ENCODE measurements around the gene AP5M1.
"Not testable (repeated sequence)": the region's sequence is repeated elsewhere in the genome, so short reads cannot be mapped to it uniquely, and the experiment has no call there.

AP5M1 gene, protein sequence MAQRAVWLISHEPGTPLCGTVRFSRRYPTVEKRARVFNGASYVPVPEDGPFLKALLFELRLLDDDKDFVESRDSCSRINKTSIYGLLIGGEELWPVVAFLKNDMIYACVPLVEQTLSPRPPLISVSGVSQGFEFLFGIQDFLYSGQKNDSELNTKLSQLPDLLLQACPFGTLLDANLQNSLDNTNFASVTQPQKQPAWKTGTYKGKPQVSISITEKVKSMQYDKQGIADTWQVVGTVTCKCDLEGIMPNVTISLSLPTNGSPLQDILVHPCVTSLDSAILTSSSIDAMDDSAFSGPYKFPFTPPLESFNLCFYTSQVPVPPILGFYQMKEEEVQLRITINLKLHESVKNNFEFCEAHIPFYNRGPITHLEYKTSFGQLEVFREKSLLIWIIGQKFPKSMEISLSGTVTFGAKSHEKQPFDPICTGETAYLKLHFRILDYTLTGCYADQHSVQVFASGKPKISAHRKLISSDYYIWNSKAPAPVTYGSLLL

DNA sequence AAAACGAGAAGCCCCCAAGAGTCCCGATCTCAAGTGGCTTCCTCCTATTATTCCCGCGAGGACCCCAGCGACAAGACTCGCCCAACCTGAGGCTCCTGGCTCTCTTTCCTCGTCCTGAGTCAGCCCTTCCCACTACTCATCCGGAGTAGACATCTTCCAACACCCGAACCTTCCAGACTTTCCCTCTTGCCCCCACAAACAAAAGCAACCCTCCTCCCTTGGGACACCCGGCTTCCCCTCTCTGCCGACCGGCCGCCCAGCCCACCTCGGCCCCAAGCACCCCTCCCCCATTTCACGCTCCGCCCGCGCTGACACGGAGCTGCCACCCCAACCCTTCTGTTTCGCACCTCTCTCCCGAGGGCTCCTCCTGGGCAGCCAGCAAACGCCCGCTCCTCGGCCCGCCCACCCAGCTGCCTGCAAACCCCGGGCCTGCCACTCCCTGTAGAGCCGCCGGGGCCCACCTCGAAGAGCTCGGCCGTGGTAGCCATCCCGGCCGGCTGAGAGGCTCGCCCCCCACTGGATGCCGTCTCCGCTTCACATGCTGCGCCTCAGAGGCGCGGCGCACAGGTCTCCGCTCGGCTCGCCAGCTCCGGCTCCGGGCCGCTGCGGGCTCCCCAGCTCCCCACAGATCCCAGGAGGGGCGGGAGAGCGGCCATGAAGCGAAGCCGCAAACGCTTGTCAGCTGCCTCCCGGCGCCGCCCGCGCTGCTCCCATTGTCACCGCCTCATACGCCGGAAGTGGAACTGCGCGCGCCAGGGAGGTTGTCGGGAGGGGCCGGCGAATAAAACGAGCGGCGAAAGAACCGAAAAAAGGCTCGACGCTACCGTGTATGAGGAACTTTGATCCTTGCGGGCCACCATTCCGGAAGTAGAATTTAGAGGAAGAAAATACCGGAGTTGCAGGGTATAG lies at the start of gene AP5M1, which contains the start of gene EXOC5:
Gene AP5M1 (plus strand): TSS at position 811 of the 909 bp plus-strand sequence. CDS start 344 bp downstream, outside the sequence.
Gene EXOC5 (minus strand): TSS at position 745 of the 909 bp plus-strand sequence. CDS start 257 bp downstream, at position 488.
- peak; percentile 93 for DNase-seq

DNA sequence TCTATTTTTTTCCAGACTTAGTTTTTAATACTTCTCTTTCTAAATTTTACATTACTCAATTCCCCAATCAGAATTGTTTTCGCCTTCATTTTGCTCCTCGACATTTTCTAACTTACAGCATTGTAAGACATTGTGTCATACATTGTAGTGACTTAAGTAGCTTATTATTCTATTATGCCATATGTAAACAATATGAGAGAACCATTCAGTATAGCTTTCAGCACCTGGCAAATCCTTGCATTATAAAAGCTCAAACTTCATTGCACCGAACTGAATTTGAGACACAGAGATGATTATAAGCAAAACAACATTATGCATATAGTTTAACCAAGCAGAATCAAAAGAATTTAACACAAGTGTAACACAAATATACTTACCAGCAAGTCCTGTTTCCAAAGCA lies 46.8 kb upstream of the AP5M1 start:
- no peak for DNase-seq

DNA sequence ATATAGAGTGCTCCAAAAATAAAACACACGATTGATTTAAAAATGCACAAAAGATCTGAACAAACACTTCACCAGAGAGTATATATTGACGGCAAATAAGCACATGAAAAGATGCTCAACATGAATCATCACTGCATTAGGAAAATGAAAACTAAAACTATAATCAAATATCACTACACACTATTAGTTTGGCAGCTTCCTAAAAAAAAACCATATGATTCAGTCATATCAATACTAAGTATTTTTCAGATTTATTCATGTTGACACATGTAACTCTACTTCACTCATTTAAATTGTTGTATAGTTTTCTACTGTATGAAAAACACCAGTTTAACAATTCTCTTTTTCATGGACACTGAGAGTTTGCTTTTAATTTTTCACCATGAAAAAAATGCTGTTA lies 41.7 kb upstream of the AP5M1 start:
- no peak for DNase-seq

DNA sequence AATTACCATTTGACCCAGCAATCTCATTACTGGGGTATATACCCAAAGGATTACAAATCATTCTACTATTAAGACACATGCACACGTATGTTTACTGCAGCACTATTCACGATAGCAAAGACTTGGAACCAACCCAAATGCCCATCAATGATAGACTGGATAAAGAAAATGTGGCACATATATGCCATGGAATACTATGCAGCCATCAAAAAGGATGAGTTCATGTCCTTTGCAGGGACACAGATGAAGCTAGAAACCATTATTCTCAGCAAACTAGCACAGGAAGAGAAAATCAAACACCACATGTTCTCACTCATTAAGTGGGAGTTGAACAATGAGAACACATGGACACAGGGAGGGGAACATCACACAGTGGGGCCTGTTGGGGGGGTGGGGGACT lies 40.5 kb upstream of the AP5M1 start:
- DNase-seq, result not testable (repeated sequence)

DNA sequence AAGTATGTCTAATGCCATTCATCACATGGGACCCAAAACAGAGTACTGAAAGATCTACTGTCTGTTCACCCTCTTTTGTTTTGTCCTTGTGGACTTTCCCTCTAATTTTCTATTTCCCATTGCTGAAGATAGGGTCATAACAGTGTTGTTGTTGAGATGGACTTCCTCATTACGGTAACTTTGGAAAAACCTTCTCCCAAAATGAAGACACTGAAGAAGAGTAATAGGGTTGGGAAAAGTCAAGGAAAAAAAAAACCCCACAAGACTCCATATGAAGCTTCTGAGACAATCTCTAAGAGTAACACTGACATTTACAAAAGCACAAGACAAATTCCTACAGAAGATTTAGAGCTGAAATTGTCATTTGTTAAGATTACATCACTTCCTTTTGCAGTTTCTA lies 36.8 kb upstream of the AP5M1 start:
- no peak for DNase-seq

DNA sequence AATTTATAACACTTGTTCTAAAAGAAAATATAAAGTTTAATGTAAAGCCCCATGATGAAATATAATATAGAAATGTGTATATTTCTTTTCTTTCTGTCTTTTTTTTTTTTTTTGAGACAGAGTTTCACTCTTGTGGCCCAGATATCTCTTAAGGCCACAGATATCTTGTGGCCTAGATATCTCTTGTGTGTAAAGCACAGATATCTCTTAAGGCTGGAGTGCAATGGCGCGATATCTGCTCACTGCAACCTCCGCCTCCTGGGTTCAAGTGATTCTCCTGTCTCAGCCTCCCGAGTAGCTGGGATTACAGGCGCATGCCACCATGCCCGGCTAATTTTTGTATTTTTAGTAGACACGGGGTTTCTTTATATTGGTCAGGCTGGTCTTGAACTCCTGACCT lies 28.7 kb upstream of the AP5M1 start:
- not testable (repeated sequence) for DNase-seq

DNA sequence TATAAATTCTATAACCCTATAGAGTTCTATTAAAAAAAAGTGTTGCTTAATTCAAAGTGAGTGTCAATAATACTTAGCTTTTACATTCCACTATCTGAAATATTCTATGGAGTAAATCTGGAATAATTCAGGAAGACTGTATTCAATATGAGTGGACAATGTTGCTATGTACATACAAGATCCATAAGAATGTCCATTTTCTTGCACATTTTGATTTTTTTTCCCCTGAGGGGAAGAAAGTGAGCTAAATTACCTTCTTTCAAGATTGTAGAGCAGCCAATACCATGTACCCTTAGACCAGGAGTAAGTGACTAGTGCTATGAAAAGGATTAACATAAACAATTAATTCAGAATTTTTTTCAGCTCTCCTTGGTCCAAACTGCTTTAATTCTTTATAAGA lies 25.5 kb upstream of the AP5M1 start:
- no peak for DNase-seq

DNA sequence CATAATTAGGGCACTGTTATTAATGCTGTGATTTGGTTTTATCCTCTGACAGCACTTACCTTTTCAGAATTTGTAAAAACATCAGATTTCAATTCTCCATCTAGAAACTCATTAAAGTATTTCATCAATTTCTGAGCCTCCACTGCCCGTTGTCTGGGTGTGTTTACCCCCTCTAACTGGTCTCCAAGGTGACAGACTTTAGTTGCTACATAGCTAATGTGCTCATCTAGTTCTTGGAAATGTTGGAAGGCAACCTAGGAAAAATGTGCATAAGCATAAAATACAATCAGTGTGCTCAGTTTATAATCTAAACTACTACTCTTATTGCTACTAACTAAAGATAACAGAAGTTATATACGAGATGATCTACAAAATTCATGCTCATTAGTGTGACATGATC lies 24.7 kb upstream of the AP5M1 start:
- no peak for DNase-seq

DNA sequence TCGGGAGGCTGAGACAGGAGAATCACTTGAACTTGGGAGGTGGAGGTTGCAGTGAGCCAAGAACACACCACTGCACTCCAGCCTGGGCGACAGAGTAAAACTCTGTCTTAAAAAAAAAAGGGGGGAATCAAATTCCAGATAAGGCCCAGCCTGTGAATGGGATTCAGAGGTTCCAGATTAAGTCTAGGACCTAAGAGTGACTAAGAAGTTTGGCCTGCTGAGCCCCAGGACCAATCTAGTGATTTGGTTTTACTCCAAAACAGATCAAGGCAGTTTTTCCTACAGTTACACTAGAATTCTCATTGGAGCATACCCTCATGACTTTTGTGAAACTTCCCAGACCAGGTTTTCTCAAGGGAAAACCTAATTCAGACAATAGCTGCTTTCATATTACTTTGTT lies 22.8 kb upstream of the AP5M1 start:
- DNase-seq, result no peak

DNA sequence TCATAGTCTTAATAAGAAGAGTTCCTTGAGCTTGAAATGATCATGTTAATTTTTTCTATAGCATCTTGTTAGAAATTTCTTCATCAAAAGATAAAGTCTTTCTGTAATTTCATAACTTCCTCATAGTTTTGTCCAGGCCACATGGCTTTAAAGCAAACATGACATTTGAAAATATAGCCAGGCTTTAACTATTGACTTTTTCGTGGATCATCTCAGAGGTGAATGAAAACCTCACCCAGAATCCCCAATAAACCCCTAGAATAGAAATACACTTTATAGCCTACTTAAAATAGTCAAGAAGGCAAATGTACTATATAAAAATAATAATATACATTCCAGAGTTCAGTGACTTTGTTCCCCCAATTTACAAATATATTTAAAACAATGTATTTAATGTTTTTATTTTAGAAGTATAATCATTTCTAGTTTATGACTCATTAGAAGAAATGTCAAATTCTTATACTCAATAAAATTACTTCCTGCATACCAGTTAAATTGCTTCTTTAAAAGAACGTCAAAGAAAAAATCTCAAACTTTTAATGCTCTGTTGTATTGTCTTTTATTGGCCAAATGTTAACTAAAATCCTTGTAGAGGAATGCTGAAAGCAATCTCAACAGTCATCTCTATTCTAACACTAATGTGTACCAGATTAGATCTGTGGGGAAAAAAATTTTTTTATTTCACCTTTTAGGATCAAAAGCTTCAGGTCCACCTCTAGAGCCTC lies 21.7 kb upstream of the AP5M1 start:
- DNase-seq, result no peak

DNA sequence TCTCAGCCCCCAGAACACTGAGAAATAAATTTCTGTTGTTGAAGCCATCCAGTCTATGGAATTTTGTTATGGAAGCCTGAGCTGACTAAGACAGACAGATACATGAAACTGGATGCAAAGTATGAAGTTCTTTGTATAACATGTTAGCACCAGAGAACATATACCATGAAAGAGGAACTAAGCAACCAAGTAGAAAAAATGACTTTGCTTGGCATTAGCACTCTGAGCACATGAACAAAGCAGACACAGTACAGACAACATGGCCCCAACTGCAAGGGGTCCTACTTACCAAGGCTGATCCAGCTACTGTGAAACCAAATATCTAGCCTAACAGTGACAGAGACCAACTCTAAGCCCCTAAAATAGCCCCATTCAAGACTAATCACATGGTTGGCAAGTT lies 13.9 kb upstream of the AP5M1 start:
- DNase-seq, result no peak

DNA sequence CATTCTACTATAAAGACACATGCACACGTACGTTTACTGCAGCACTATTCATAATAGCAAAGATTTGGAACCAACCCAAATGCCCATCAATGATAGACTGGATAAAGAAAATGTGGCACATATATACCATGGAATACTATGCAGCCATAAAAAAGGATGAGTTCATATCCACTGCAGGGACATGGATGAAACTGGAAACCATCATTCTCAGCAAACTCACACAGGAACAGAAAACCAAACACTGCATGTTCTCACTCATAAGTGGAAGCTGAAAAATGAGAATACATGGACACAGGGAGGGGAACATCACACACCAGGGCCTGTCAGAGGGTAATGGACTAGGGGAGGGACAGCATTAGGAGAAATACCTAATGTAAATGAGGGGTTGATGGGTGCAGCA lies 10.6 kb upstream of the AP5M1 start:
- not testable (repeated sequence) for DNase-seq

DNA sequence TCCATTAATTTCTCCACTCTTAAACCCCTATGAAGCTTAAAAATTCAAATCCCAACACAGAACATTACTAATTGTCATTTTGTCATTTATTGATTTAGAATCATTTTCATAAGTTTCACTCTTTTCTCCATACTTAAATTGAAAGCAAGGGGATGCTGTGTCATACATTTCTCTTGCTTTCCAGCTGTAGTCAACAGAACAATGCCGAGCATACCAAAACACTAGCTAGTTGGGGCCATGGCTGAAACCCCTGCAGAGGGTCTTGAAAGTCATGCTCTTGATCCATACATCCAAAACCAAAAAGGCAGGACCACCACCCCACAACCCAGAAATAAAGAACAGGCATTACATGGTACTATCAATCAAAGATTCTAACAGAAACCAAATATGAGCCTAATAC lies 9.1 kb upstream of the AP5M1 start:
- no peak for DNase-seq

DNA sequence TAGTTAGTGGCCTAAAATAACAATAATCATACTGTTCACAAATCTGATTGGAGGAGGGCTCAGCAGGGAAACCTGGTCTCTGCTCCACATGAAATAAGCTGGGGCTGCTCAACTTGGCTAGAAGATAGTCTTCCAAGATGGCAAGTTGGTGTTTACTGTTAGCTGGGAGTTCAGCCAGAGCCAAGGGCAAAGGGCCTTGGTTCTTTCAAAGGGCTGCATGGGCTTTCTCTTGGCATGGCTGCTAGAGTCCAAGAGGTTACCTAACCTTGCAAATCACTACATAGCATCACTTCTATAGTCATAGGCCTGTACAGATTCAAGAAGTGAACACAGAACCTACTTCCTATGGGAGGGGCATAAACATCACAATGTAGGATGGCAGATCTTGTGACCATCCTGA lies 7.2 kb upstream of the AP5M1 start:
- no peak for DNase-seq

DNA sequence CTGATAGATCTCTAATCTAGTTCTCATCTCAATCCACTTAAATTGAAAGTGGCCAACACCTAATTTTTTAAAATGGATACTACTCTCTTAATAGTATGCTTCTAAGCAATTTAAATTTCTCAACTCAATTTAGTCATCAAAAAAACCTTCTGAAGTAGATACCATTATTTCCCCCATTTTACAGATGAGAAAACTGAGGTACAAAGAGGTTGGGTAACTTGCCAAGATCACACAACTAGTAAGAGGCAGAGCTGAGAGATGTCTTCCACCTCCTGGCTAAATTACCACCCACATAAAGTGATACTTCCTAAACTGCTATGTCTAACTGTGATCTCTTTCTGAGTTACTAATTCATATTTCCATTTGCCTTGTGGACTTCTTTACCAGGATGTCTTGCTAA lies 6.7 kb upstream of the AP5M1 start:
- DNase-seq, result no peak

DNA sequence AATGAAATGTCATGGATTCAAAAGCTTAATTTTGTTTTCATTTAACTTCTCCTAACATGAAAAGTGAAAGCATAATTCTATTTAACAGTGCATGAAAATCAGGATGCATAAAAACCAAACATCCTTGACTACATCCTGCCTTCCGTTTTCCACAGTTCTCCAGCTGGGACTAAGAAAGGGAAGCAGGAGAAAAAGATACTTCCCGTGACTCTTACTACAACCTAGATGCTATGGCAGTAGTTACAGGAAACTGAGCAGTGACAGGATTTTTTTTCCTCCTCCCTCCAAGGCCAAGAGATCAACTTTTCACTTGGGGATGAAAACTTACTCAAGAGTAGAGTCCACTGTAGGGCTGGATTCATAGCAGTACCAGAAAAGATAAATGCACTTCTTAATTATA lies 2.7 kb upstream of the AP5M1 start:
- no peak for DNase-seq

DNA sequence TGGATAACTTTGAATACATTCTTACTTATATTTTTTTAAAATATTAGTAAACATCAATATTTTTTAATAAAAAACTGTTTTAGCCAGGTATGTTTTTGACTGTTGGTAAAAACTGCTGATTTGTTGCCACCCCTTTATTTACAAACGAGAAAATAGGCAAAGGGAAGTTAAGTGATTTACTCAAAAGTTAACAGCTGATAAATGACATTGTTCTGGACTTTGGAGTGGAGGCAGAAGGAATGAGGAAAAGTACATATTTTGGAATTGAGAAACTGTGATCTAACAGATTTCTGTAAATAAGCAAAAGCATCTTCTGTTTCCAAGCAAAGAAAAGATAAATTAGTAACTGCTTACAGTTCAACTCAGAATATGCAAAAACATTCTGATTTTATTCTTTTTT lies 4.5 kb downstream of the AP5M1 start:
- DNase-seq, result no peak

DNA sequence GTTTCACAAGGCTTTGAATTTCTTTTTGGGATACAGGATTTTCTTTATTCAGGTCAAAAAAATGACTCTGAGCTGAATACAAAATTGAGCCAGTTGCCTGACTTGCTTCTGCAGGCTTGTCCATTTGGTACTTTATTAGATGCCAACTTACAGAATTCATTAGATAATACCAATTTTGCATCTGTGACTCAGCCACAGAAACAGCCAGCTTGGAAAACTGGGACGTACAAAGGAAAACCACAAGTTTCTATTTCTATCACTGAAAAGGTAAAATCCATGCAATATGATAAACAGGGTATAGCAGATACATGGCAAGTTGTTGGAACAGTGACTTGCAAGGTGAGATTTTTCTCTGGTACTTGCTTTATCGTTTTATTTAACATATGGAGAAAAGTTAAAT lies 5.8 kb downstream of the AP5M1 start:
- DNase-seq, result no peak

DNA sequence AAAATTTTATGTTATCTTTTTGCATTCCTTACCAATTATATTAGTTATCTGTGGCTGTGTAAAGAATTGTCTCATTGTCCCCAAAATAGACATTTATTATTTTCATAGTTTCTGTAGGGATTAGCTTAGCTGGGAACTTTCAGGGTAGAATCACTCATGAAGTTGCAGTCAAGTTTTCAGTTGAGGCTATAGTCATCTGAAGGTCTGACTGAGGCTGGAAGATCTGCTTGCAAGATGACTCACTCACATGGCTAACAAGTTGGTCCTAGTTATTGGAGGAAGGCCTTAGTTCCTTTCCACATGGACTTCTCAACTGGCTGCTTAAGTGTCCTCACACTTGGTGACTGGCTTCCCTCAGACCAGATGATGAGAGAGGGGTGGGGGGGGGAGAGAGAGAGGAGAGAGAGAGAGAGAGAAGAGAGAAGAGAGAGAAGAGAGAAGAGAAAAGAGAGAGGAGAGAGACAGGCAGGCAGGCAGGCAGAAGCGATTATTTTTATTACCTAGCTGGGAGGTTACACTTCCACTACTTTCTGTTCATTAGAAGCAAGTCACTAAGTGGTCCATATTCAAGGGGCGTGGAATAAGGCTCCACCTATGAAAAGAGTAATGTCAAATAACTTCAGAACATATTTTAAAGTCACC lies 6.4 kb downstream of the AP5M1 start:
- no peak for DNase-seq

DNA sequence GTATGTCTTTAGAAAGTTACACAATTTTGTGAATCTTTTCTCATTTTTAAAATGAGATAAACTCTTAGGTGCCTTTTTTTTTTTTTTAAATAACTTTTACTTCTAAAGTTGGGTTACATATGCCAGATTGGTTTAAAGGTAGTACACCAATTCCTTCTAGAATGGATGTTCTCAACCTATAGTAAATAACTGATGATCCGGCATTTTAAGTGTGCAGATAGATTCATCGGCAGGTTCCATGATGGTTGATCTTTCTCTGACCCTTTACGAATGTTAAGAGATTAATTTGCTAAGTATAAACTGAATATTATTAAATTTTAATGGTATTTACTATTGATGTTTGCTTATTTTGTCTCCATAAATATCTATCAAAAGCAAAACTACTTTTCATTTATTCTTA lies 8.3 kb downstream of the AP5M1 start:
- no peak for DNase-seq

DNA sequence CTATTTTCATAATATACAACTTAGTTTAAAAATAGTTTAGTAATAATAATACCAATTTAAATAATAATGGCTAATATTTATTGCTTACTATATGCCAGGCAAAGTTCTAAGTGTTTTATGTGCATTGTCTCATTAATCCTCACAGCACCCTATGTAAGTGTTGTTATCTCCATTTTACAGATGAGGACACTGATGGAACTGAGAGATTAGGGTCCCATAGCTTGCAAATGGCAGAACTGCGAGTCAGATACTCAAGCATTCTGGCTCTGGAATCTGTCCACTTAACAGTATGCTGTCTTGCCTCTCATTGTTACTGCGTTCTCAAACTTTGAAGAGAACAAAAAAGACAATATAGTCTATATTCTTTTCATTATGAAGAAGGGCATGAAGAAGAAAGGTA lies 19.0 kb downstream of the AP5M1 start:
- DNase-seq, result no peak

DNA sequence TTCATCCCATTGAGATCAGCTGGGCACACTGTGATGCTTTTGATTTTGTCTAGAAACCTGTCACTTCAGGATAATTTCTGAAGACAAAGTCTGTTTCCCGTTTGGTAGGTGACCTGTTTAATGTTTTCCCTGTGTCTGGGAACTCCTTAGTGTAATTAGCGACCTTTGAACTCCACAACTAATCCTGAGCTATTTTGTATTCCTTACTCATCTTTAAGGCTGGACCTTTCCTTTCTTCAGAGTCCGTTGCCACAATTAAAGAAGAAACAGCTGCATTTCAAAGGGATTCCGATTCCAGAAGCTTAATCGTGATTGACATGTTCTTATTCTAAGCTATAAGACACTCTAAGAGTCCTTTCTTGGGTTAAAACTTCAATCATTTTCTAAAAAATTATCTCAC lies 22.0 kb downstream of the AP5M1 start:
- no peak for DNase-seq

All from CD4-positive, alpha-beta T cell treated with Interleukin-21 for 1 hour (primary cell).